ENCODE data around the gene PUM2.

The PUM2 gene, protein sequence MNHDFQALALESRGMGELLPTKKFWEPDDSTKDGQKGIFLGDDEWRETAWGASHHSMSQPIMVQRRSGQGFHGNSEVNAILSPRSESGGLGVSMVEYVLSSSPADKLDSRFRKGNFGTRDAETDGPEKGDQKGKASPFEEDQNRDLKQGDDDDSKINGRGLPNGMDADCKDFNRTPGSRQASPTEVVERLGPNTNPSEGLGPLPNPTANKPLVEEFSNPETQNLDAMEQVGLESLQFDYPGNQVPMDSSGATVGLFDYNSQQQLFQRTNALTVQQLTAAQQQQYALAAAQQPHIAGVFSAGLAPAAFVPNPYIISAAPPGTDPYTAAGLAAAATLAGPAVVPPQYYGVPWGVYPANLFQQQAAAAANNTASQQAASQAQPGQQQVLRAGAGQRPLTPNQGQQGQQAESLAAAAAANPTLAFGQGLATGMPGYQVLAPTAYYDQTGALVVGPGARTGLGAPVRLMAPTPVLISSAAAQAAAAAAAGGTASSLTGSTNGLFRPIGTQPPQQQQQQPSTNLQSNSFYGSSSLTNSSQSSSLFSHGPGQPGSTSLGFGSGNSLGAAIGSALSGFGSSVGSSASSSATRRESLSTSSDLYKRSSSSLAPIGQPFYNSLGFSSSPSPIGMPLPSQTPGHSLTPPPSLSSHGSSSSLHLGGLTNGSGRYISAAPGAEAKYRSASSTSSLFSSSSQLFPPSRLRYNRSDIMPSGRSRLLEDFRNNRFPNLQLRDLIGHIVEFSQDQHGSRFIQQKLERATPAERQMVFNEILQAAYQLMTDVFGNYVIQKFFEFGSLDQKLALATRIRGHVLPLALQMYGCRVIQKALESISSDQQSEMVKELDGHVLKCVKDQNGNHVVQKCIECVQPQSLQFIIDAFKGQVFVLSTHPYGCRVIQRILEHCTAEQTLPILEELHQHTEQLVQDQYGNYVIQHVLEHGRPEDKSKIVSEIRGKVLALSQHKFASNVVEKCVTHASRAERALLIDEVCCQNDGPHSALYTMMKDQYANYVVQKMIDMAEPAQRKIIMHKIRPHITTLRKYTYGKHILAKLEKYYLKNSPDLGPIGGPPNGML

DNA sequence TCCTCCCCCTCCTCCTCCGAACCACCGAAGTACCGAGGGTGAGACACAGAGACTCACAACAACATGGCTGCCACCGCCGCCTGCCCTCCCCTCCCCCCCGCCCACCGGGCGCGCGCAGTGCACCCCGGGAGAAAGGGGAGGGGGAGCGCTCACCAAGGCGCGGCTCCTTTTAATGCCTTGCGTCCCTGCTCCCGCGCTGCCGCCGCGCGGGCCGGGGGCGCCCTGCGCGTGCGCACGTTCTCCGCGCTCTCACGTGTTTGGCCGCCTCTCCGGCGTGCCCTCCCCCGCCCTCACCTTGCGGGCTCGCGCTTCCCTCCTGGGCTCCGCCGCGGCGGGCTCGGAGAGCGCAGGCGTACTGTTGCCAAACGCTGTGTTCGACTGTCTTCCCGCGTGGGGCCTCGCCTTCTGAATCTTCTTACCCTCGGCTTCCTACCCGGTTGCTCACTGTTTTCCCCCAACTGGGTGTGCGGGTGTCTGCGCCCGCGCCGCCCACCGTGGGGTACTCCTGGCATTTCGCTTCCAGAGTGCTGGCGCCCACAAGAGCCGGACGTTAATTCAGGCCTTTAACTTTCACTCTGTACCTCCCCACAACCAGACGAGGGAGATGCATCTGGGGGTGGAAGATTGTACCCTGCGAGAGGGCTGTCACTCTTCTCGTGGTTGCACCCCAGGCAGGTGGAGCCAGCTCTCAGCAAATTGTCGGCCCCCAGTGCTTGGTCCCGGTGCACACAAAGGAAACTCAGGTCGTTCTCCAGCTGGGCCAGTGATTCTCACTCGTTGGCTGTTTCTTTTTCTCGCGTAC is at the start of gene PUM2:
TSS of gene PUM2 (minus strand) at position 92 of the 802 bp plus-strand sequence. CDS start 23,484 bp downstream, outside the sequence.
- TF ChIP-seq GATA1 (IDR thresholded peaks at IDR 0.05; ENCODE audit: low read depth, low read length) (no peak), POLR2A (IDR thresholded peaks at IDR 0.05; ENCODE audit: low read length) (peak; percentile 85)
- peak; percentile 96 for DNase-seq

DNA sequence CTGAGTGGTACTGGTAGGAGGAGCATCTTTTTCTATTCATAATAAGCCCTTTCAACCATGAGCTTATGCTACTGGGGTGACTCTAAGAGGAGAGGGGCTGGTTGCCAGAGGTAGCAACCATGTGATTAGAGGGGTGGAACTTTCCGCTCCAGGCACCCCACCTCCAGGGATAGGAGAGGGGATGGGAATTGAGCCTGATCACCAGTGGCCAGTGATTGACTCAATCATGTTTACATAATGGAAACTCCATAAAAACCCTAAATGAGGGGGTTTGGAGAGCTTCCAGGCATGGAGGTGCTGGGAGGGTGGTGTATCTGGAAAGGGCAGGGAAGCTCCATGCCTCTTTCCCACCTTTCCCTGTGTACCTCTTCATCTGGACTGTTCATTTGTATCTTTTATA is 49.7 kb upstream of the PUM2 start:
- TF ChIP-seq GATA1 (IDR thresholded peaks at IDR 0.05; ENCODE audit: low read depth, low read length) (no peak), POLR2A (IDR thresholded peaks at IDR 0.05; ENCODE audit: low read length) (no peak)
- no peak for DNase-seq

GRCh38 chr2:20398956-20399567 is 48.4 kb upstream of the PUM2 start:
- no peak for DNase-seq
- no peak for TF ChIP-seq POLR2A (IDR thresholded peaks at IDR 0.05; ENCODE audit: low read length)

GRCh38 chr2:20397811-20398447 is 47.3 kb upstream of the PUM2 start:
- TF ChIP-seq POLR2A (IDR thresholded peaks at IDR 0.05; ENCODE audit: low read length) (no peak), GATA1 (IDR thresholded peaks at IDR 0.05; ENCODE audit: low read depth, low read length) (no peak)
- DNase-seq: no peak

GRCh38 chr2:20396356-20397000 is 45.8 kb upstream of the PUM2 start:
- DNase-seq: no peak
- TF ChIP-seq POLR2A (IDR thresholded peaks at IDR 0.05; ENCODE audit: low read length) (no peak), GATA1 (IDR thresholded peaks at IDR 0.05; ENCODE audit: low read depth, low read length) (no peak)

GRCh38 chr2:20393986-20394385 is 43.3 kb upstream of the PUM2 start:
- DNase-seq: no peak
- TF ChIP-seq GATA1 (IDR thresholded peaks at IDR 0.05; ENCODE audit: low read depth, low read length) (no peak), POLR2A (IDR thresholded peaks at IDR 0.05; ENCODE audit: low read length) (no peak)

- no peak for DNase-seq
- TF ChIP-seq POLR2A (IDR thresholded peaks at IDR 0.05; ENCODE audit: low read length) (no peak), GATA1 (IDR thresholded peaks at IDR 0.05; ENCODE audit: low read depth, low read length) (no peak)
Observed at GRCh38 chr2:20391951-20392699, 41.5 kb upstream of the PUM2 start.

GRCh38 chr2:20390524-20391123 is 40.0 kb upstream of the PUM2 start:
- TF ChIP-seq GATA1 (IDR thresholded peaks at IDR 0.05; ENCODE audit: low read depth, low read length) (no peak), POLR2A (IDR thresholded peaks at IDR 0.05; ENCODE audit: low read length) (no peak)
- no peak for DNase-seq

DNA sequence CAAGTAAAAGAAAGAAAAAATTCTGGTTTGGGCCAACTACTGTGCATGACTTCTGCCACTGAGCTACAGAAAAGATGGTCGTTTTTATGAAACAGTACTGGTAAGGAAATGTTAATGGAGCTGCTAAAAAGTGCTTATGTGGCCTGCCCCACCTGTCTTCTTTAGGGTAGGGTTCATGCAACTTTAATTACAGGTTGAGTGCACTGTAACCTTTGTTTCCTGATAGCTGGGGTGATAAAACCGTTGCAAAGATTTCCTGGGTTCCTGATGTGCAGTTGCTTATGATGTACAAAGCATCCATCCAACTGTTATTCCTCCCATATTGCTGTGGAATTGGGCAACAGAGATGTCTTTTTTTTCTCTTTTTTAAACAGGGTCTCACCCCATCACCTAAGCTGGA is 34.3 kb upstream of the PUM2 start:
- DNase-seq: no peak
- TF ChIP-seq GATA1 (IDR thresholded peaks at IDR 0.05; ENCODE audit: low read depth, low read length) (no peak), POLR2A (IDR thresholded peaks at IDR 0.05; ENCODE audit: low read length) (no peak)

DNA sequence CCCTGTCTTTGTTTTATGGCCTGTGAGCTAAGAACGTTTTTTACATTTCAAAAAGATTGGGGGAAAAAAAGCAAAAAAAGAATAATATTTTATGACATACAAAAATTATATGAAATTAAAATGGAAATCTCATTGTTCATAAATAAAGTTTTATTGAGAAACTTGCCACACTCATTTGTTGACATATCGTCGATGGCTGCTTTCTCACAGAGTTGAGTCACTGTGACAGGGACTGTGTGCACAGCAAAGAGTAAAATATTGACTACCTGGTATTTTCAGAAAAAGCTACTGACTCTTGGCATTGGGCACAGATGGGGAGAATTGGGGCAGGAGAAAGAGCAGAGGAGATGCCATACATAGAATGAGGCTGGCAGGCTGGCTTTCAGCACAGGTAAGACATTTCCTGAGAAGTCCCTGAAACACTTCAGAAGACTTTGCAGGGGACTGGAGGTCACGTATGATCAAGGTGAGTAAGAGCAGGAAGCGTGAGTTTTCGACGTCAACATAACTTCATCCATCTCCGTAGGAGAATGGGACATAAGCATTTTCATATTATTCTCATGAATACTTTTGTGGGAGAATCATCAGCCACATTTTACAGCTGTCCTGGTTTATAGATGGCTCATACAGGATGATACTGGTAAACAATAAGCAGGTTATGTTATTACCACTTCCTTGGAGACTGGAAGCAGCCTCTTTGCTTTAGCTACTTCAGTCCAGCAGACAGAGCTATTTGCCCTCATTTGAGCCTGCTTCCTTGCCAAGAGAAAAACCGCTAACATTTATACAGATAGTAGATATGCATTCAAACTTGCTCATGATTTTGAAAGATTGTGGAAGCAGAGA is 32.5 kb upstream of the PUM2 start:
- no peak for TF ChIP-seq POLR2A (IDR thresholded peaks at IDR 0.05; ENCODE audit: low read length)
- no peak for TF ChIP-seq GATA1 (IDR thresholded peaks at IDR 0.05; ENCODE audit: low read depth, low read length)
- DNase-seq: no peak

All from erythroblast (primary cell).